WTC11 (cell line): ENCODE data around the gene MKS1. TPM values are rescaled to one million over a fixed set of nuclear protein-coding genes. Genes with fewer than 3 reads are reported as not detected.

Source experiments
- ATAC-seq: fragments of 200-7000 bp; cut with Tn5 transposase; 2 replicates; pipeline ENCODE4 v1.10.0; 2021; ENCODE audit warnings: mild to moderate bottlenecking, moderate library complexity
- CTCF ChIA-PET: fragments of 300-600 bp; sonication (Branson Sonifier 250); formaldehyde crosslinking; loops from one replicate; lab custom pipeline; 2021; ENCODE audit warnings: antibody characterized with exemption; lab: Charles Lee
- POLR2A ChIA-PET: fragments of 350-600 bp; sonication (Branson Sonifier 250); formaldehyde crosslinking; loops from one replicate; lab custom pipeline; 2021; ENCODE audit warnings: antibody characterized with exemption; lab: Charles Lee
- DNase-seq: peaks from one replicate; pipeline ENCODE4 v3.0.0; 2021; ENCODE audit warnings: low spot score
- H3K27ac Mint-ChIP-seq: 2 replicates; pipeline ENCODE4 v1.8.0; 2021; ENCODE audit warnings: mixed read lengths
- H3K27me3 Mint-ChIP-seq: 2 replicates; pipeline ENCODE4 v1.8.0; 2021; ENCODE audit warnings: low read depth, mild to moderate bottlenecking, moderate library complexity, mixed read lengths
- H3K36me3 Mint-ChIP-seq: 2 replicates; pipeline ENCODE4 v1.8.0; 2021; ENCODE audit warnings: mixed read lengths
- H3K4me1 Mint-ChIP-seq: 2 replicates; pipeline ENCODE4 v1.8.0; 2022; ENCODE audit warnings: mixed read lengths
- H3K4me3 Mint-ChIP-seq: 2 replicates; pipeline ENCODE4 v1.8.0; 2021; ENCODE audit warnings: mild to moderate bottlenecking, moderate library complexity, mixed read lengths
- H3K9me3 Mint-ChIP-seq: 2 replicates; pipeline ENCODE4 v1.8.0; 2021; ENCODE audit warnings: mixed read lengths
- AR ChIP-seq: fragments of 250-450 bp; sonication (Bioruptor Pico); IDR thresholded peaks from 2 replicates; pipeline ENCODE4 v1.9.0; 2021; ENCODE audit warnings: mild to moderate bottlenecking
- ATF6 ChIP-seq: sonication (generic); formaldehyde crosslinking; IDR thresholded peaks from 2 replicates; pipeline ENCODE4 v1.8.1; 2023; ENCODE audit warnings: mild to moderate bottlenecking, missing genetic modification reagents
- NFE2L1 ChIP-seq: sonication (generic); formaldehyde crosslinking; IDR thresholded peaks from 2 replicates; pipeline ENCODE4 v1.8.1; 2023; ENCODE audit warnings: missing genetic modification reagents
- RELA ChIP-seq: sonication (generic); formaldehyde crosslinking; IDR thresholded peaks from 2 replicates; pipeline ENCODE4 v1.8.1; 2022; ENCODE audit warnings: missing genetic modification reagents, mild to moderate bottlenecking, borderline replicate concordance
- SMAD3 ChIP-seq: sonication (generic); formaldehyde crosslinking; IDR thresholded peaks from 2 replicates; pipeline ENCODE4 v1.8.0; 2022; ENCODE audit warnings: missing genetic modification reagents, mild to moderate bottlenecking, borderline replicate concordance
- SOX15 ChIP-seq: fragments of 250-450 bp; sonication (Bioruptor Pico); IDR thresholded peaks from 2 replicates; pipeline ENCODE4 v1.9.0; 2021; ENCODE audit warnings: mild to moderate bottlenecking
- SP1 ChIP-seq: sonication (generic); formaldehyde crosslinking; conservative IDR thresholded peaks from 2 replicates; pipeline ENCODE4 v1.8.1; 2022; ENCODE audit warnings: missing genetic modification reagents
- TCF7 ChIP-seq: sonication (generic); formaldehyde crosslinking; IDR thresholded peaks from 2 replicates; pipeline ENCODE4 v1.8.0; 2022; ENCODE audit warnings: mild to moderate bottlenecking, low read depth, missing genetic modification reagents, moderate library complexity
- TEAD1 ChIP-seq: sonication (generic); formaldehyde crosslinking; IDR thresholded peaks from 2 replicates; pipeline ENCODE4 v1.8.0; 2022; ENCODE audit warnings: mild to moderate bottlenecking, missing genetic modification reagents
- ZBTB21 ChIP-seq: sonication (generic); formaldehyde crosslinking; IDR thresholded peaks from 2 replicates; pipeline ENCODE4 v1.8.1; 2023; ENCODE audit warnings: mild to moderate bottlenecking, missing genetic modification reagents, borderline replicate concordance
- ZMAT4 ChIP-seq: fragments of 250-450 bp; sonication (Bioruptor Pico); IDR thresholded peaks from 2 replicates; pipeline ENCODE4 v1.9.0; 2021; ENCODE audit warnings: mild to moderate bottlenecking
- ZNF138 ChIP-seq: sonication (generic); formaldehyde crosslinking; conservative IDR thresholded peaks from 2 replicates; pipeline ENCODE4 v1.8.1; 2022; ENCODE audit warnings: mild to moderate bottlenecking, moderate library complexity, missing genetic modification reagents
- ZNF219 ChIP-seq: sonication (generic); formaldehyde crosslinking; IDR thresholded peaks from 2 replicates; pipeline ENCODE4 v1.8.0; 2023; ENCODE audit warnings: missing genetic modification reagents, mild to moderate bottlenecking, borderline replicate concordance
- ZNF232 ChIP-seq: sonication (generic); formaldehyde crosslinking; IDR thresholded peaks from 2 replicates; pipeline ENCODE4 v1.8.0; 2022; ENCODE audit warnings: mild to moderate bottlenecking, missing genetic modification reagents
- ZNF396 ChIP-seq: fragments of 250-450 bp; sonication (Bioruptor Pico); IDR thresholded peaks from 2 replicates; pipeline ENCODE4 v1.8.0; 2021; ENCODE audit warnings: mild to moderate bottlenecking, moderate library complexity, borderline replicate concordance
- ZNF423 ChIP-seq: fragments of 250-450 bp; sonication (Bioruptor Pico); IDR thresholded peaks from 2 replicates; pipeline ENCODE4 v2.1.2; 2022; ENCODE audit warnings: mild to moderate bottlenecking, moderate library complexity
- total RNA-seq: library from RNA; stranded (reverse); gene quantifications from 3 replicates; pipeline ENCODE4 v1.2.3, GENCODE V29; 2021
- TF ChIP-seq, protein P1 (sequence below): sonication (generic); formaldehyde crosslinking; conservative IDR thresholded peaks from 2 replicates; pipeline ENCODE4 v1.8.1; 2022; ENCODE audit warnings: mild to moderate bottlenecking, missing genetic modification reagents
- TF ChIP-seq, protein P2 (sequence below): fragments of 250-450 bp; sonication (Bioruptor Pico); conservative IDR thresholded peaks from 2 replicates; pipeline ENCODE4 v1.9.0; 2021; ENCODE audit warnings: mild to moderate bottlenecking
- TF ChIP-seq, protein P3 (sequence below): sonication (generic); formaldehyde crosslinking; IDR thresholded peaks from 2 replicates; pipeline ENCODE4 v1.8.0; 2022; ENCODE audit warnings: mild to moderate bottlenecking, missing genetic modification reagents
- TF ChIP-seq, protein P4 (sequence below): sonication (generic); formaldehyde crosslinking; IDR thresholded peaks from 2 replicates; pipeline ENCODE4 v1.8.0; 2022; ENCODE audit warnings: mild to moderate bottlenecking, missing genetic modification reagents

The MKS1 gene
- total RNA-seq, 1 experiment from 2014 or later: 24.2 TPM

DNA sequence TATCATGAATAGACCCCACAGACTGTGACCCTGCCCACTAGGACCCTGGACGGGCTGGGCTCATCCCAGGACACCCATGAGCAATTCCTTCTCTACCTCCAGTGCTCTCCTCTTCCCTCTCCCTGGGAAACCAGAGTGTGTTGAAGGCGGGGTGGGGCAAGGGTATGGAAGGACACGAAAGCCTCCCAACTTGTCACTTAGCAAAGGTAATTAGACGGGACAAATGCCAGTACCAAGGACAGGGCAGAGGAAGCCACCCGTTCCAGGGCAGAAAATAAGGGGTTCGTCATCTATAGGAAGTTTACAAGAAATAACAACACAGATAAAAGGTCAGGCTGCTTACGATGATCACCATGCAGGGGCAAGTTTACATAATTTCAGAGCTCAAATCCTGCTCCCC, 31.4 kb downstream of the MKS1 start:
- peaks cover 6% of the 10 kb centered on the region; the same call in 1 of the 2 replicates for H3K27me3 Mint-ChIP-seq
- TF ChIP-seq ZNF138 (CRISPR knock-in tag) (no peak), AR (CRISPR knock-in tag) (no peak), ZNF423 (CRISPR knock-in tag) (no peak)
- TF ChIP-seq, protein P1, sequence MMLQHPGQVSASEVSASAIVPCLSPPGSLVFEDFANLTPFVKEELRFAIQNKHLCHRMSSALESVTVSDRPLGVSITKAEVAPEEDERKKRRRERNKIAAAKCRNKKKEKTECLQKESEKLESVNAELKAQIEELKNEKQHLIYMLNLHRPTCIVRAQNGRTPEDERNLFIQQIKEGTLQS (CRISPR knock-in tag): no peak
- TF ChIP-seq, protein P2, sequence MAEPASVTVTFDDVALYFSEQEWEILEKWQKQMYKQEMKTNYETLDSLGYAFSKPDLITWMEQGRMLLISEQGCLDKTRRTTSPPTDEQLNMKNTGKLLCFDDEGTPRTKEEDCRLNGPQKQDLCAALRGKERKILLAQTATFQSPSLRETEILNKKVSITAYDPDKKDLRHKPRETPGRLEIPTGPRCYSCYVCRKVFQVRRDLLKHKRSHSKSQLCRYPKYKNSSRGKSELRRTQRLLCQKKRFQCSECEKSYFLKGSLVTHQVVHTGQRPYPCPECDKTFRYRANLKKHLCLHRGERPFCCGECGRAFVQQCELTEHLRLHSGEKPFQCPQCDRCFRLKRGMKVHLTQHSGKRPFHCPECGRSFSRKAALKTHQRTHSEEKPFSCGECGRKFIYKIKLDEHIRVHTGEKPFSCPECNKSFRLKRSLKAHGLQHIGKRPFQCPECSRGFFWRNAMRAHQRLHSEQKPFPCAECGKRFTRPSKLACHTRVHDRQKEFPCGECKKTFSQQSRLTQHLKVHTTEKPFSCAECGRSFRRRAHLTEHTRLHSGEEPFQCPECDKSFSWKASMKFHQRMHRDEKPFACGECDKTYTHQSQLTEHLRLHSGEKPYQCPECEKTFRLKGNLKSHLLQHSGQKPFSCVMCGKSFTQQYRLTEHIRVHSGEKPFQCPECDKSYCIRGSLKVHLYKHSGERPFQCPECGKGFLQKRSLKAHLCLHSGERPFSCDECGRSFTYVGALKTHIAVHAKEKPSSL (CRISPR knock-in tag): no peak
- TF ChIP-seq, all 79 proteins: peak for 0

DNA sequence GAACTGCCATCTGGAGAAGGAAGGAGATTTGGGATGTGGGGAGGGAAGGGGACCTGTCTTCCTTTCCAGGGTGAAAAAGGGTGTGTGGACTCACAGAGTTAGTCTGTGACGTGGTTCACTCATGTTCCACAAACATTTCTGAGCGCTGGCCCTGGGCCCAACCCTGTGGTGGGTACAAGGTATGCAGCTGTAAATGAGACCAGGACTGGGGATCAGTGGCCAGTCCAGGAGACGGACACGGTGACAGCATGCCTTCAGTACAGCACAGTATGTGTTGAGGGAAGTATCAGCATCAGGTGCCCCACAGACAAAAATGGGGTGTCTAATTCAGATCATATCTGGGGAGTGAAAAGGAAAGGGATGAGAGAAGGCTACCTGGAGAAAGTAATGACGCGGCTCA, 32.0 kb downstream of the MKS1 start:
- Mint-ChIP-seq H3K4me1 (peaks cover 14% of the 10 kb centered on the region), H3K9me3 (no peaks in the 10 kb centered on the region), H3K36me3 (no peaks in the 10 kb centered on the region), H3K27ac (no peak overlapping the region), H3K4me3 (no peak overlapping the region), H3K27me3 (peaks cover 6% of the 10 kb centered on the region; the same call in 1 of the 2 replicates)
- no peak for DNase-seq
- CTCF ChIA-PET: interaction anchor here (2.1 kb wide), 1 partner anchor 13 kb away, joined by 9 read pairs; no protein-coding TSS in a partner anchor
- ATAC-seq: no peak
- POLR2A ChIA-PET: no interaction called here
- no peak for TF ChIP-seq ATF6 (CRISPR knock-in tag)
- no peak for TF ChIP-seq SMAD3 (CRISPR knock-in tag)
- TF ChIP-seq SP1 (CRISPR knock-in tag): no peak
- no peak for TF ChIP-seq ZNF423 (CRISPR knock-in tag)
- no peak for TF ChIP-seq ZBTB21 (CRISPR knock-in tag)
- TF ChIP-seq ZNF232 (CRISPR knock-in tag): no peak
- no peak for TF ChIP-seq TCF7 (CRISPR knock-in tag)
- TF ChIP-seq, protein P3, sequence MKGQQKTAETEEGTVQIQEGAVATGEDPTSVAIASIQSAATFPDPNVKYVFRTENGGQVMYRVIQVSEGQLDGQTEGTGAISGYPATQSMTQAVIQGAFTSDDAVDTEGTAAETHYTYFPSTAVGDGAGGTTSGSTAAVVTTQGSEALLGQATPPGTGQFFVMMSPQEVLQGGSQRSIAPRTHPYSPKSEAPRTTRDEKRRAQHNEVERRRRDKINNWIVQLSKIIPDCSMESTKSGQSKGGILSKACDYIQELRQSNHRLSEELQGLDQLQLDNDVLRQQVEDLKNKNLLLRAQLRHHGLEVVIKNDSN (CRISPR knock-in tag): no peak
- no peak for TF ChIP-seq SOX15 (CRISPR knock-in tag)
- TF ChIP-seq RELA (CRISPR knock-in tag): no peak
- no peak for TF ChIP-seq ZNF219 (CRISPR knock-in tag)
- TF ChIP-seq NFE2L1: no peak
- TF ChIP-seq TEAD1 (CRISPR knock-in tag): no peak
- no peak for TF ChIP-seq ZMAT4 (CRISPR knock-in tag)
- TF ChIP-seq, protein P4, sequence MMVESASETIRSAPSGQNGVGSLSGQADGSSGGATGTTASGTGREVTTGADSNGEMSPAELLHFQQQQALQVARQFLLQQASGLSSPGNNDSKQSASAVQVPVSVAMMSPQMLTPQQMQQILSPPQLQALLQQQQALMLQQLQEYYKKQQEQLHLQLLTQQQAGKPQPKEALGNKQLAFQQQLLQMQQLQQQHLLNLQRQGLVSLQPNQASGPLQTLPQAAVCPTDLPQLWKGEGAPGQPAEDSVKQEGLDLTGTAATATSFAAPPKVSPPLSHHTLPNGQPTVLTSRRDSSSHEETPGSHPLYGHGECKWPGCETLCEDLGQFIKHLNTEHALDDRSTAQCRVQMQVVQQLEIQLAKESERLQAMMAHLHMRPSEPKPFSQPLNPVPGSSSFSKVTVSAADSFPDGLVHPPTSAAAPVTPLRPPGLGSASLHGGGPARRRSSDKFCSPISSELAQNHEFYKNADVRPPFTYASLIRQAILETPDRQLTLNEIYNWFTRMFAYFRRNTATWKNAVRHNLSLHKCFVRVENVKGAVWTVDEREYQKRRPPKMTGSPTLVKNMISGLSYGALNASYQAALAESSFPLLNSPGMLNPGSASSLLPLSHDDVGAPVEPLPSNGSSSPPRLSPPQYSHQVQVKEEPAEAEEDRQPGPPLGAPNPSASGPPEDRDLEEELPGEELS (CRISPR knock-in tag): no peak
- TF ChIP-seq ZNF396 (CRISPR knock-in tag): no peak

More for the DNA sequence above, 31.4 kb downstream of the MKS1 start:
- no peak overlapping the region for H3K27ac Mint-ChIP-seq
- CTCF ChIA-PET: no interaction called here
- POLR2A ChIA-PET: no interaction called here
- H3K4me1 Mint-ChIP-seq: peaks cover 14% of the 10 kb centered on the region
- DNase-seq (no peak), ATAC-seq (no peak)
- H3K36me3 Mint-ChIP-seq: no peaks in the 10 kb centered on the region
- H3K9me3 Mint-ChIP-seq: no peaks in the 10 kb centered on the region
- no peak overlapping the region for H3K4me3 Mint-ChIP-seq
